ENCODE measurements around the gene MCL1. TPM values are rescaled to one million over a fixed set of nuclear protein-coding genes. Genes with fewer than 3 reads are reported as not detected.

MCL1 gene
- total RNA-seq, 1 donor from 2014 or later = 212 TPM

- Mint-ChIP-seq H3K9me3 (ENCODE audit: low read depth) (no peaks in the 10 kb centered on the region), H3K27ac (no peak overlapping the region), H3K27me3 (peaks cover 17% of the 10 kb centered on the region), H3K4me1 (ENCODE audit: low read depth) (peaks cover 17% of the 10 kb centered on the region), H3K4me3 (ENCODE audit: low read depth) (peak overlapping the region; percentile 65), H3K36me3 (ENCODE audit: insufficient read depth) (no peaks in the 10 kb centered on the region)
- TF ChIP-seq, protein P1, sequence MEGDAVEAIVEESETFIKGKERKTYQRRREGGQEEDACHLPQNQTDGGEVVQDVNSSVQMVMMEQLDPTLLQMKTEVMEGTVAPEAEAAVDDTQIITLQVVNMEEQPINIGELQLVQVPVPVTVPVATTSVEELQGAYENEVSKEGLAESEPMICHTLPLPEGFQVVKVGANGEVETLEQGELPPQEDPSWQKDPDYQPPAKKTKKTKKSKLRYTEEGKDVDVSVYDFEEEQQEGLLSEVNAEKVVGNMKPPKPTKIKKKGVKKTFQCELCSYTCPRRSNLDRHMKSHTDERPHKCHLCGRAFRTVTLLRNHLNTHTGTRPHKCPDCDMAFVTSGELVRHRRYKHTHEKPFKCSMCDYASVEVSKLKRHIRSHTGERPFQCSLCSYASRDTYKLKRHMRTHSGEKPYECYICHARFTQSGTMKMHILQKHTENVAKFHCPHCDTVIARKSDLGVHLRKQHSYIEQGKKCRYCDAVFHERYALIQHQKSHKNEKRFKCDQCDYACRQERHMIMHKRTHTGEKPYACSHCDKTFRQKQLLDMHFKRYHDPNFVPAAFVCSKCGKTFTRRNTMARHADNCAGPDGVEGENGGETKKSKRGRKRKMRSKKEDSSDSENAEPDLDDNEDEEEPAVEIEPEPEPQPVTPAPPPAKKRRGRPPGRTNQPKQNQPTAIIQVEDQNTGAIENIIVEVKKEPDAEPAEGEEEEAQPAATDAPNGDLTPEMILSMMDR (IDR thresholded peaks at IDR 0.05; ENCODE audit: unreplicated experiment) = no peak
- no peak for DNase-seq (ENCODE audit: low spot score, unreplicated experiment)
These were observed 31.1 kb downstream of the MCL1 start for GRCh38 chr1:150548324-150548631.

DNA sequence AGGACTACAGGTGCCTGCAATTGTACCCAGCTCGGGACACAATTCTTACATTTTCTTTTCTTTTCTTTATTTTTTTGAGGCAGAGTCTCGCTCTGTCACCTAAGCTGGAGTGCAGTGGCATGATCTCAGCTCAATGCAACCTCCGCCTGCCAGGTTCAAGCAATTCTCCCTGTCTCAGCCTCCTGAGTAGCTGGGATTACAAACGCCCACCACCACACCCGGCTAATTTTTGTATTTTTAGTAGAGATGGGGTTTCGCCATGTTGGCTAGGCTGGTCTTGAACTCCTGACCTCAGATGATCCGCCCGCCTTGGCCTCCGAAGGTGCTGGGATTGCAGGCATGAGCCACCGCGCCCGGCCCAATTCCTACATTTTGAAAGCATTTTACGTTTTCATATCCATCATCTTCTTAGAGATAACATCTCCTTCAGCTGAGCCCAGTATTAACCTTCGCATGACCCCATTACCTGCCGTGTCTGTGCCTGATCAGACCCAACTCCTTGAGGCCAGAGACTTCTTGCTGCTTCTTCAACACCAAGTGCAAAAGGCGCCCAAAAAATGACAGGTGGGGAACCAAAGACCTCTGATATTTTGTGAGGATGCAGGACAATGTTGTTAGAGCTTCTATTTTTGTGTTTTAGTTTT lies 33.0 kb downstream of the MCL1 start:
- peaks cover 14% of the 10 kb centered on the region for H3K27me3 Mint-ChIP-seq
- DNase-seq (ENCODE audit: low spot score, unreplicated experiment) = no peak
- peaks cover 17% of the 10 kb centered on the region for H3K4me1 Mint-ChIP-seq (ENCODE audit: low read depth)
- TF ChIP-seq, protein P1 (IDR thresholded peaks at IDR 0.05; ENCODE audit: unreplicated experiment) = no peak
- peak overlapping the region; percentile 7 for H3K27ac Mint-ChIP-seq
- H3K9me3 Mint-ChIP-seq (ENCODE audit: low read depth) = no peaks in the 10 kb centered on the region
- H3K36me3 Mint-ChIP-seq (ENCODE audit: insufficient read depth) = no peaks in the 10 kb centered on the region
- no peak overlapping the region for H3K4me3 Mint-ChIP-seq (ENCODE audit: low read depth)

GRCh38 chr1:150545486-150546032 lies 33.9 kb downstream of the MCL1 start:
- no peak overlapping the region for H3K4me3 Mint-ChIP-seq (ENCODE audit: low read depth)
- peaks cover 9% of the 10 kb centered on the region for H3K27me3 Mint-ChIP-seq
- no peak for DNase-seq (ENCODE audit: low spot score, unreplicated experiment)

GRCh38 chr1:150544204-150544603 lies 35.2 kb downstream of the MCL1 start:
- H3K27me3 Mint-ChIP-seq = peaks cover 3% of the 10 kb centered on the region
- no peak for DNase-seq (ENCODE audit: low spot score, unreplicated experiment)

More at GRCh38 chr1:150545486-150546032, 33.9 kb downstream of the MCL1 start:
- Mint-ChIP-seq H3K27ac (no peak overlapping the region), H3K36me3 (ENCODE audit: insufficient read depth) (no peaks in the 10 kb centered on the region), H3K4me1 (ENCODE audit: low read depth) (peaks cover 17% of the 10 kb centered on the region), H3K9me3 (ENCODE audit: low read depth) (no peaks in the 10 kb centered on the region)
- TF ChIP-seq, protein P1 (IDR thresholded peaks at IDR 0.05; ENCODE audit: unreplicated experiment) = no peak

GRCh38 chr1:150543500-150544143 lies 35.8 kb downstream of the MCL1 start:
- H3K27ac Mint-ChIP-seq = peak overlapping the region; percentile 63

More at GRCh38 chr1:150544204-150544603, 35.2 kb downstream of the MCL1 start:
- no peak overlapping the region for H3K4me3 Mint-ChIP-seq (ENCODE audit: low read depth)
- TF ChIP-seq, protein P1 (IDR thresholded peaks at IDR 0.05; ENCODE audit: unreplicated experiment) = no peak
- peaks cover 13% of the 10 kb centered on the region for H3K4me1 Mint-ChIP-seq (ENCODE audit: low read depth)
- no peak overlapping the region for H3K27ac Mint-ChIP-seq
- H3K9me3 Mint-ChIP-seq (ENCODE audit: low read depth) = no peaks in the 10 kb centered on the region
- H3K36me3 Mint-ChIP-seq (ENCODE audit: insufficient read depth) = no peaks in the 10 kb centered on the region

More at GRCh38 chr1:150543500-150544143, 35.8 kb downstream of the MCL1 start:
- peaks cover 3% of the 10 kb centered on the region for H3K27me3 Mint-ChIP-seq
- H3K36me3 Mint-ChIP-seq (ENCODE audit: insufficient read depth) = no peaks in the 10 kb centered on the region
- TF ChIP-seq, protein P1 (IDR thresholded peaks at IDR 0.05; ENCODE audit: unreplicated experiment) = no peak
- no peak overlapping the region for H3K4me3 Mint-ChIP-seq (ENCODE audit: low read depth)
- peaks cover 13% of the 10 kb centered on the region for H3K4me1 Mint-ChIP-seq (ENCODE audit: low read depth)
- H3K9me3 Mint-ChIP-seq (ENCODE audit: low read depth) = no peaks in the 10 kb centered on the region
- DNase-seq (ENCODE audit: low spot score, unreplicated experiment) = no peak

Measured in progenitor cell of endocrine pancreas (in vitro differentiated cells).